T-cell (primary cell): ENCODE results near the gene RUNDC1. TPM values are rescaled to one million over a fixed set of nuclear protein-coding genes. Genes with fewer than 3 reads are reported as not detected.

Experiments used
- ATAC-seq, 4 experiments: fragments of 200-7000 bp in 3 of 4; fragments of 150-1000 bp in 1 of 4; cut with Tn5 transposase; replicated peaks in 1 of 4; 1 replicate in 3 of 4; 2 replicates in 1 of 4; pipeline ENCODE4 v1.10.0; 2021; ENCODE audit warnings: moderate library complexity in 3 of 4, mild to moderate bottlenecking in 2 of 4, moderate number of reproducible peaks in 1 of 4
- CTCF ChIA-PET, 2 donors: fragments of 300-600 bp; sonication (Branson Sonifier 250); formaldehyde crosslinking; loops; one replicate each; lab custom pipeline; 2022; ENCODE audit warnings: antibody characterized with exemption in 2 of 2; lab: Charles Lee
- POLR2A ChIA-PET, 2 donors: fragments of 300-600 bp; sonication (Branson Sonifier 250); formaldehyde crosslinking; loops; one replicate each; lab custom pipeline; 2022; ENCODE audit warnings: antibody characterized with exemption in 2 of 2; lab: Charles Lee
- DNase-seq, 35 experiments: peaks; one replicate each; pipeline versions ENCODE4 v3.0.0 to v3.0.0-alpha.2; 2013 to 2023
- H3K27ac ChIP-seq: one replicate; pipeline ENCODE4 v1.5.1; 2013; ENCODE audit warnings: low read length
- H3K27me3 ChIP-seq, 2 experiments: replicated peaks in 1 of 2; 1 replicate in 1 of 2; 2 replicates in 1 of 2; pipeline versions ENCODE4 v1.6.1 to v1.7.0; 2013; ENCODE audit warnings: low read length in 1 of 2, mixed read lengths in 1 of 2; ENCODE audit not compliant: control insufficient read depth in 2 of 2, insufficient read depth in 2 of 2; ENCODE audit errors: extremely low read depth in 1 of 2
- H3K36me3 ChIP-seq, 2 donors: 1 replicate in 1 of 2; 2 replicates in 1 of 2; pipeline versions ENCODE4 v1.6.1 to v1.7.0; 2013; ENCODE audit warnings: low read length in 1 of 2; ENCODE audit not compliant: control insufficient read depth in 2 of 2, insufficient read depth in 1 of 2; ENCODE audit errors: extremely low read depth in 1 of 2
- H3K4me1 ChIP-seq, 2 experiments: 1 replicate in 1 of 2; 2 replicates in 1 of 2; pipeline versions ENCODE4 v1.6.1 to v1.7.0; 2013; ENCODE audit warnings: low read length in 2 of 2, mixed read lengths in 1 of 2; ENCODE audit not compliant: insufficient read depth in 2 of 2, control insufficient read depth in 1 of 2; ENCODE audit errors: extremely low read depth in 1 of 2
- H3K4me3 ChIP-seq, 2 donors: 1 replicate in 1 of 2; 2 replicates in 1 of 2; pipeline versions ENCODE4 v1.5.1 to v1.7.0; 2013; ENCODE audit warnings: mild to moderate bottlenecking in 2 of 2, low read length in 1 of 2, moderate library complexity in 1 of 2; ENCODE audit not compliant: control insufficient read depth in 1 of 2; ENCODE audit errors: extremely low read depth in 1 of 2
- H3K9me3 ChIP-seq: 2 replicates; pipeline ENCODE4 v1.7.0; 2013
- H3K27ac Mint-ChIP-seq, 2 donors: one replicate each; pipeline ENCODE4 v1.8.0; 2020 to 2021; ENCODE audit warnings: mild to moderate bottlenecking in 2 of 2, mixed read lengths in 2 of 2
- H3K27me3 Mint-ChIP-seq, 2 donors: one replicate each; pipeline ENCODE4 v1.8.0; 2021 to 2022; ENCODE audit warnings: mixed read lengths in 2 of 2
- H3K36me3 Mint-ChIP-seq: one replicate; pipeline ENCODE4 v1.8.0; 2021; ENCODE audit warnings: mixed read lengths
- H3K4me1 Mint-ChIP-seq, 3 donors: one replicate each; pipeline ENCODE4 v1.8.0; 2020 to 2022; ENCODE audit warnings: mixed read lengths in 3 of 3, mild to moderate bottlenecking in 1 of 3
- H3K4me3 Mint-ChIP-seq, 3 donors: one replicate each; pipeline ENCODE4 v1.8.0; 2020 to 2022; ENCODE audit warnings: mild to moderate bottlenecking in 3 of 3, mixed read lengths in 3 of 3, moderate library complexity in 3 of 3
- H3K9me3 Mint-ChIP-seq, 3 donors: one replicate each; pipeline ENCODE4 v1.8.0; 2020 to 2022; ENCODE audit warnings: mixed read lengths in 3 of 3
- WGBS: methylation state at CpG from one replicate; pipeline ENCODE4 v1.1.5; 2013; ENCODE audit warnings: missing lambda C conversion rate; ENCODE audit not compliant: insufficient coverage; 5-methylcytosine and 5-hydroxymethylcytosine counted together
- total RNA-seq, 35 experiments: library from RNA in 6 of 35; stranded (reverse) in 6 of 35; fragments of 120-200 nt in 1 of 35; gene quantifications; one replicate each; pipeline versions ENCODE4 v1.2.1 to v1.2.4 and lab custom pipeline; 2013 to 2026

Gene RUNDC1
- total RNA-seq (10 to 100 TPM; 11.5 to 24.0 (median 23.7) TPM), total RNA-seq (lab: John Stamatoyannopoulos, UW) (22.5 to 57.6 (median 35.3) reads per million in 29 experiments)
- total RNA-seq (2013): 11.8 TPM

DNA sequence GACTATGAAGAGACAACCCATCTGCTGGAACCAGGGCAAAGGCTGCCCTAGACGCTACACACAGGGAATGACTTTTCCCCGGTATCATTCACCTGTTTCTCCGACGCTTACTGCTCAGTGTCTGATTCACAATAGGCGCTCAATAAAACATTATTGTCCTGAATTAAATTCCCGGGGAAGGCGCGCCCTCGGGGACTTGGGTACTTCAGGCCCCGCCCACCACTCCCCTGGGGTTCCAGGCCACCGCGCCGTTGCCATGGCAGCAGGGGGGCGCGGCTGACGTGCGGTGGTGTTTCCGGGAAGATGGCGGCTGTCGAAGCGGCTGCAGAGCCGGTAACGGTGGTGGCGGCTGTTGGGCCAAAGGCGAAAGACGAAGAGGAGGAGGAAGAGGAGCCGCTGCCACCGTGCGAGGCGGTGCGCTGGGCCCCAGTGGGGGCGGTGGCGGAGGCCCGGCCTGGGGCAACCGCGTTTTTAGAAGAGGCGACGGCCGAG, at the start of gene RUNDC1:
Gene RUNDC1 (plus strand): TSS at position 292 of the 492 bp plus-strand sequence. CDS start 12 bp downstream, at position 304.
- ChIA-PET POLR2A (no interaction called here), CTCF (interaction anchor here in 1 of 2 donors (1.0 kb wide), 1 partner anchor 18 kb away, joined by 6 read pairs; the partner anchor contains the start of gene RPL27)
- ATAC-seq (peak; percentile 91 to 94 (median 92)), DNase-seq (peak; percentile 78 to 95 (median 87))
- Histone ChIP-seq H3K9me3 (no peaks in the 10 kb centered on the region), H3K4me1 (peaks cover 13 to 23% of the 10 kb centered on the region in 2 experiments), H3K36me3 (peaks cover 0 to 5% of the 10 kb centered on the region in 2 donors), H3K27me3 (no peaks in the 10 kb centered on the region), H3K4me3 (peak within 1 kb of the TSS; percentile 69 to 83), H3K27ac (peak within 1 kb of the TSS; percentile 60)
- under 1% methylated on average over 39 of the region's 39 CpGs for WGBS
- Mint-ChIP-seq H3K4me3 (peak within 1 kb of the TSS; percentile 97 to 99 (median 98)), H3K9me3 (no peaks in the 10 kb centered on the region), H3K4me1 (peaks cover 32 to 40% (median 40%) of the 10 kb centered on the region in 3 donors), H3K27ac (peak within 1 kb of the TSS; percentile 96 to 97), H3K27me3 (no peaks in the 10 kb centered on the region), H3K36me3 (peaks cover 8% of the 10 kb centered on the region)

DNA sequence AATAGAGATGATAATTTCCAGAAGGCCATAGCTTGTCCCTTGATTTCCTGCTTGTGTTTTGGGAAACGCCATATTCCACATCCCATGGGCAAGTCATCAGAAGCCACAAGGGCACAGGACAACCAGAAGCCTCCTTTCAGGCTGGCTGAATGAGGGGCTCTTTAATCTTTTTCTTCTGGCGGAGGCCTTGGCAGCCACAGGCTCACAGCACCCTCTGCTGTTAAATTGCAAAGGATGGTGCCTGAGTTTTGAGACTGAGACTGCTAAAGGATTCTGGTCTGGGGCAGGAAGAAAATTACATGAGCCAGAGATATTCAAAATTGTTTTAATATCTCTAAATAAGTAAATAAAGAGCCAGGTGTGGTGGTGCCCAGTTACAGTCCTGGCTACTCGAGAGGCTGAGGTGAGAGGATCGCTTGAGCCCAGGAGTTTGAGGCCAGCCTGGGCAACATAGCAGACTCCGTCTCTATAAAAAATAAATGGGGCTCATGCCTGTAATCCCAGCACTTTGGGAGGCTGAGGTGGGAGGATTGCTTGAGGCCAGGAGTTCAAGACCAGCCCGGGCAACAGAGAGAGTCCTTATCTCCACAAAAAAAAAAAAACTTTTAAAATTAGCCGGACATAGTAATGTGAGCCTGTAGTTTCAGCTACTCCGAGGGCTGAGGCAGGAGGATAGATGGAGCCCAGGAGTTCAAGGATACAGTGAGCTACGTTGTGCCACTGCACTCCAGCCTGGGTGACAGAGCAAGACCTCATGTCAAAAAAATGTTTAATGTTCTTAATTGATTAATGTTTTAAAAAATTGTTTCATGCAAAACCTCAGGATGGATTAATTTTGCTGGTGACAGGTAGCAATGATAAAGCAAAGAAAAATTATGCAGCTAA, 42.4 kb upstream of the RUNDC1 start:
- peak in 1 of 4 experiments; percentile 36 for ATAC-seq
- WGBS: 71% methylated on average over 3 of the region's 9 CpGs
- H3K36me3 Mint-ChIP-seq: no peaks in the 10 kb centered on the region
- peak in 16 of 35 experiments; percentile 2 to 38 (median 10) for DNase-seq
- POLR2A ChIA-PET: no interaction called here
- Histone ChIP-seq H3K4me3 (no peak overlapping the region), H3K4me1 (no peaks in the 10 kb centered on the region), H3K27ac (no peak overlapping the region), H3K36me3 (no peaks in the 10 kb centered on the region), H3K9me3 (no peaks in the 10 kb centered on the region), H3K27me3 (peaks cover 0 to 15% of the 10 kb centered on the region in 2 experiments)
- CTCF ChIA-PET: interaction anchor here in 1 of 2 donors (0.7 kb wide), 1 partner anchor 127 kb away, joined by 3 read pairs; no protein-coding TSS in a partner anchor
- H3K4me1 Mint-ChIP-seq: no peaks in the 10 kb centered on the region
- peaks cover 0 to 7% of the 10 kb centered on the region in 2 donors for H3K27me3 Mint-ChIP-seq
- H3K9me3 Mint-ChIP-seq: no peaks in the 10 kb centered on the region
- no peak overlapping the region for H3K4me3 Mint-ChIP-seq
- no peak overlapping the region for H3K27ac Mint-ChIP-seq

DNA sequence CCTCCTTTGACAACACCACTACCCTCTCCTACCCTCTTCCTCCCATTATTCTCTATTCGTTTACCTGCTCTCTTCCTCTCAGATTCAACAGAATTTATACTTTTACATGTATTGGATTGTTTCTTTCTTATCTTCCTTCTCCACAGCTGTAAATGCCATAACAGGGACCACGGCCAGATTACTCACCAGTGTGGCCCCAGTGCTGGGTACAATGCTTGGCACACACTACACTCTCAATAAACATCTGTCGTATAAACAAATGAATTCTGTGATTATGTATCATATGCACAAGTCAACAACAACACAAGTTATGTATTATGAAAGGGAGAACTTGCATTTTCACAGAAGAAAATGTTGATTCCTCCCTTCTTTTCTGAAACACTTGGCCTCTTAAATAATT, 36.2 kb upstream of the RUNDC1 start:
- Mint-ChIP-seq H3K27me3 (peaks cover 0 to 7% of the 10 kb centered on the region in 2 donors), H3K27ac (no peak overlapping the region), H3K4me1 (no peaks in the 10 kb centered on the region), H3K9me3 (no peaks in the 10 kb centered on the region), H3K4me3 (no peak overlapping the region), H3K36me3 (peaks cover 8% of the 10 kb centered on the region)
- no peaks in the 10 kb centered on the region for H3K4me1 ChIP-seq
- no peaks in the 10 kb centered on the region for H3K9me3 ChIP-seq
- H3K27me3 ChIP-seq: peaks cover 0 to 4% of the 10 kb centered on the region in 2 experiments
- POLR2A ChIA-PET: no interaction called here
- H3K36me3 ChIP-seq: peaks cover 0 to 6% of the 10 kb centered on the region in 2 donors
- H3K27ac ChIP-seq: no peak overlapping the region
- CTCF ChIA-PET: no interaction called here
- no peak for ATAC-seq
- WGBS: no CpG with 5 or more reads among the region's 3 CpGs
- no peak for DNase-seq
- no peak overlapping the region for H3K4me3 ChIP-seq

- Histone ChIP-seq H3K4me1 (no peaks in the 10 kb centered on the region), H3K27ac (no peak overlapping the region), H3K36me3 (peaks cover 0 to 21% of the 10 kb centered on the region in 2 donors), H3K27me3 (no peaks in the 10 kb centered on the region), H3K9me3 (no peaks in the 10 kb centered on the region), H3K4me3 (no peak overlapping the region)
- H3K27ac Mint-ChIP-seq: no peak overlapping the region
- ATAC-seq: no peak
- ChIA-PET CTCF (no interaction called here), POLR2A (no interaction called here)
- no peak overlapping the region for H3K4me3 Mint-ChIP-seq
- no peak for DNase-seq
- no peaks in the 10 kb centered on the region for H3K4me1 Mint-ChIP-seq
- H3K36me3 Mint-ChIP-seq: peaks cover 27% of the 10 kb centered on the region
- no peaks in the 10 kb centered on the region for H3K27me3 Mint-ChIP-seq
- no CpG with 5 or more reads among the region's 1 CpG for WGBS
- H3K9me3 Mint-ChIP-seq: no peaks in the 10 kb centered on the region
These were observed 33.6 kb upstream of the RUNDC1 start for GRCh38 chr17:42946812-42947211.

DNA sequence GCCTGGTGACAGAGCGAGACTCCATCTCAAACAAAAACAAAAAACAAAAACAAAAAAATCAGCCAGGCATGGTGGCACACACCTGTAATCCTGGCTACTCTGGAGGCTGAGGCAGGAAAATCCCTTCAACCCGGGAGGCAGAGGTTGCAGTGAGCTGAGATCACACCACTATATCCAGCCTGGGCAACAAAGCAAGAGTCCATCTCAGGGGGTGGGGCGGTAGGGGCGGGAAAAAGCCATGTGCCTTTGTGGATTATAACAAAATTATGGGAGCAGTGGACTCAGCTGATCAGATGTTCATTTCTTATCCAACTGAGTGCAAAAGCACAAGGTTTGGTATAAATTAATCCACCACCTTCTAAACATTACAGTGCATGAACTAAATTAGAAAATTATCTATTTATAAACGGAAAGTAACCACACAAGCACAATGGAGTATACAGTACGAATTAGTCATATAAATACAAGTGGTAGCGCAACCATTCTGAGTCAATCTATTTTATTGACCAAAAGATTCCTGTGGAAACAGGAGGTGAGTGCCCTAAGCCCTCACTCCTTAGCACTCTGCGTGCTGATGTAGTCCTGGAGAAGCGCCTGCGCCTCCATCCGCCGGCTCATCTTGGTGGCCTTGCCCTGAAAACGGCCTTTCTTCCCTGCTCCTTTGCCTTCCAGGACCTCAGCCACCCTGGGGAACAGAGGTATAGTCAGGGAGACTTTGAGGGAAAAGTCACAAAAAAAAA, 30.2 kb upstream of the RUNDC1 start:
- Mint-ChIP-seq H3K27ac (no peak overlapping the region), H3K36me3 (peaks cover 47% of the 10 kb centered on the region), H3K9me3 (no peaks in the 10 kb centered on the region), H3K4me1 (no peaks in the 10 kb centered on the region), H3K27me3 (no peaks in the 10 kb centered on the region), H3K4me3 (no peak overlapping the region)
- H3K4me3 ChIP-seq: no peak overlapping the region
- H3K9me3 ChIP-seq: no peaks in the 10 kb centered on the region
- POLR2A ChIA-PET: no interaction called here
- H3K36me3 ChIP-seq: peaks cover 9 to 48% of the 10 kb centered on the region in 2 donors
- H3K27ac ChIP-seq: no peak overlapping the region
- CTCF ChIA-PET: no interaction called here
- WGBS: 100% methylated on average over 2 of the region's 13 CpGs
- no peak for DNase-seq
- H3K27me3 ChIP-seq: no peaks in the 10 kb centered on the region
- H3K4me1 ChIP-seq: no peaks in the 10 kb centered on the region
- no peak for ATAC-seq

DNA sequence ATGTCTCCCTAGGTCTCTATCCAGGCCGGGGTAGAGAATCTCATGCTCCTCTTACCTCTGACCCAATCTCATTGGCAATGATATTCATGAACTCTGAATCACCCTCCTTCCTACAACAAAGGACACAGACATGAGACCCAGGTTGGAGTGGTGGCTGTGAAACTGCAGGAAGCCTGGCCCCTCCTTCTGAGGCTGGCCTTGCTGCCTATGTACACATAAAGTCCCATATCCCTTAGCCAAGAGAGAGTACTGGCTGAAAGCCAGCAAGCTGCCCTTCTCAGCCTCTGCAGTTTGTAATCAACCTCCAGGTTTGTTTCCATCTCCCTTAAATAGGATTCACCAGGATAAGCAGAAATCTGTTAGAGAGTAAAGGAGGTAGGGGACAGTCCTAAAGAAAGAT, 26.7 kb upstream of the RUNDC1 start:
- DNase-seq (no peak), ATAC-seq (no peak)
- peaks cover 0 to 5% (median 0%) of the 10 kb centered on the region in 3 donors for H3K4me1 Mint-ChIP-seq
- H3K4me1 ChIP-seq: no peaks in the 10 kb centered on the region
- no peaks in the 10 kb centered on the region for H3K9me3 Mint-ChIP-seq
- H3K27ac Mint-ChIP-seq: no peak overlapping the region
- ChIA-PET POLR2A (no interaction called here), CTCF (no interaction called here)
- H3K9me3 ChIP-seq: no peaks in the 10 kb centered on the region
- WGBS: no CpG with 5 or more reads among the region's 1 CpG
- no peak overlapping the region for H3K4me3 Mint-ChIP-seq
- H3K36me3 ChIP-seq: peaks cover 20 to 67% of the 10 kb centered on the region in 2 donors
- H3K4me3 ChIP-seq: no peak overlapping the region
- no peak overlapping the region for H3K27ac ChIP-seq
- H3K36me3 Mint-ChIP-seq: peaks cover 62% of the 10 kb centered on the region
- no peaks in the 10 kb centered on the region for H3K27me3 ChIP-seq
- no peaks in the 10 kb centered on the region for H3K27me3 Mint-ChIP-seq
